T-helper 1 cell treated with Interleukin-12 subunit alpha and Interleukin-12 subunit beta and Interleukin-4 antibody, amounts not matched to agents 30 ng/mL and 1 ng/mL, for 36 hours (primary cell): ENCODE results near the gene IDH3G. TPM values are rescaled to one million over a fixed set of nuclear protein-coding genes. Genes with fewer than 3 reads are reported as not detected.

Source experiments
- intact Hi-C: fragments of 100-400 bp; cut with micrococcal nuclease; formaldehyde crosslinking; loops from one replicate; pipeline ENCODE4 v1.15.1; 2024
- total RNA-seq: library from RNA; stranded (reverse); gene quantifications from 2 replicates; pipeline ENCODE4 v1.2.3, GENCODE V29; 2022

IDH3G gene
- 72.0 and 74.2 TPM in 2 replicates for total RNA-seq

GRCh38 chrX:153794018-153794896 lies at the start of gene IDH3G, which contains the start of gene SSR4:
Gene IDH3G, minus strand, starts transcription at chrX:153794375. Its CDS starts 49 bp downstream, at chrX:153794326.
Gene SSR4, plus strand, starts transcription at chrX:153794668. Its CDS starts 20 bp downstream, at chrX:153794688.
- intact Hi-C loops, result loop anchor here (1.0 to 5.0 kb wide), 8 partner anchors 25 to 324 kb away; partner anchors contain the start of genes ABCD1, BCAP31, CCNQ and HAUS7

- intact Hi-C loops, result no loop called here
Observed at GRCh38 chrX:153836921-153837320, 42.7 kb upstream of the IDH3G start.

GRCh38 chrX:153832728-153833127 lies 38.6 kb upstream of the IDH3G start:
- intact Hi-C loops, result no loop called here

GRCh38 chrX:153831429-153832150 lies 37.4 kb upstream of the IDH3G start:
- intact Hi-C loops, result no loop called here

GRCh38 chrX:153830640-153831428 lies 36.7 kb upstream of the IDH3G start:
- intact Hi-C loops, result no loop called here

GRCh38 chrX:153829799-153830639 lies 35.8 kb upstream of the IDH3G start, which contains the start of gene PDZD4:
Gene PDZD4, minus strand, starts transcription at chrX:153830544. Its CDS starts 246 bp downstream, at chrX:153830298.
- intact Hi-C loops, result no loop called here

- intact Hi-C loops, result no loop called here
Observed at GRCh38 chrX:153829549-153829798, 35.3 kb upstream of the IDH3G start.

GRCh38 chrX:153828723-153829548 lies 34.8 kb upstream of the IDH3G start:
- intact Hi-C loops, result no loop called here

GRCh38 chrX:153828308-153828707 lies 34.1 kb upstream of the IDH3G start:
- intact Hi-C loops, result no loop called here

GRCh38 chrX:153827903-153828302 lies 33.7 kb upstream of the IDH3G start:
- intact Hi-C loops, result no loop called here

GRCh38 chrX:153827016-153827415 lies 32.8 kb upstream of the IDH3G start:
- intact Hi-C loops, result no loop called here

- intact Hi-C loops, result no loop called here
Observed at GRCh38 chrX:153825042-153825441, 30.9 kb upstream of the IDH3G start.

- intact Hi-C loops, result no loop called here
Observed at GRCh38 chrX:153824348-153824747, 30.2 kb upstream of the IDH3G start.

- intact Hi-C loops, result no loop called here
Observed at GRCh38 chrX:153821066-153821465, 26.9 kb upstream of the IDH3G start.

- intact Hi-C loops, result no loop called here
Observed at GRCh38 chrX:153820601-153821000, 26.4 kb upstream of the IDH3G start.

GRCh38 chrX:153819384-153820040 lies 25.3 kb upstream of the IDH3G start:
- intact Hi-C loops, result loop anchor here (1.0 to 2.0 kb wide), 3 partner anchors 25 to 95 kb away; partner anchors contain the start of genes ABCD1, BCAP31, IDH3G and SSR4

- intact Hi-C loops, result loop anchor here (1.0 to 2.0 kb wide), 3 partner anchors 24 to 94 kb away; partner anchors contain the start of genes ABCD1, BCAP31, IDH3G and SSR4
Observed at GRCh38 chrX:153818571-153819383, 24.6 kb upstream of the IDH3G start.

GRCh38 chrX:153818064-153818463 lies 23.9 kb upstream of the IDH3G start:
- intact Hi-C loops, result loop anchor here (2.0 kb wide), 1 partner anchor 57 kb away; no protein-coding TSS in a partner anchor
